ENCODE results near the gene PPP1R11.
"Not testable (repeated sequence)": the region's sequence is repeated elsewhere in the genome, so short reads cannot be mapped to it uniquely, and the experiment has no call there.

The PPP1R11 gene

DNA sequence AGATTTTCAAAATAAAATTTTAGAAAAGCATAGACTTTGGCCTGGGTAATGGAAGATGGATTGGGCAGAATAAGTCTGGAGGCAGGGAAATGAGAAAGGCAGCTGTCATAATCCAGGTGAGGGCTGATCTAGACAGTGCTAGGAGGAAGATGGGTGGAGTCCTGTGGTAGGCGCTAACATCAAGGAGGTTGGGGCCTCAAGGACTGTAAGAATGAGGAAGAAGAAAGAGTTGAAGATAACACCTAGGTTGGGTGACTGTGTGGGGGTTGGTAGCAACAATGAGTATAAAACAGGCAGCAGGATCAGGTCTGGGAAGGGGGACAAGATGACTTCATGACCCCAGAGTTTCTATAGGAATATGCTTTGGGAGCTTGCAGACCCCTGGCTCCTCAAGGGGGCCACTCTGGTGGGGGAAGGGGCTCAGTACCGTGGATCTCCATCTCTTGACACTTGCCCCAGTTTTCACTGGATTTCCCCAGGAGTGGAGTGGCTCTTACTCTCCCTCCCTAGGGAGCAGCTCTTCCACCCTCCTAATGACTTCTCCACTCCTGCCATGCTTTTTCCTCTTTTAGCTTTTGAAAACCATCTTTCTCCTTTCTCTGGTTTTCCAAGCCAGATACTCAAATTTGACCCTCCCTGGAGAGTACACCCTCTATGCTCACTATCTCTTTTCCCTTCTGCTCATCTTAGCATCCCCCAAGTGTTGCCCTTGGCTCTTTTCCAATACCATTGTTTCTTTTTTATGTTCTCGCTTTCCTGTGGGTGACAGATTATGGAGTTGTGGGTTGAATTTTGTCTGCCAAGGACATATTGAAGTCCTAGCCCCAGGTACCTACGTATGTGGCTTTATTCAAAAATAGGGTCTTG lies 31.1 kb downstream of the PPP1R11 start:
- no peak for DNase-seq (ENCODE audit: low read depth, low spot score)

DNA sequence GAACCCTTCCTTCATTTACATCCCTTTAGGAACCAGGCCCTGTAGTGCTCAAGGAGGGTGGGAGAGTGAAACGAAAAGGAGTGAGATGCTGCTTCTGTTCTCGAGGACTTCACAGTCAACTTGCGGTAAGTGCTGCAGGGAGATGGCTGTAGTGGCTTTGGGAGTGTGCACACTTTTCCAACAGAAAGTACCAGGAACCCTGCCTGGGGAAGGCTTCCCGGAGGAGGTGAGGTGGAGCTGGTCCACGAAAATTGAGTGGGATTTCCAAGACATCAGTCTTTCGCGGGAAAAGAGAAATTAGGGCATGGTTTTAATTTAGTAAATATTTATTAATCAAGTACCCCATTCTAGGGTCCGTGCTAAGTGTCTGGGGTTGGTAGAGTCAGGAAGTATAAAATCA lies 33.2 kb downstream of the PPP1R11 start:
- no peak for DNase-seq (ENCODE audit: low read depth, low spot score)

DNA sequence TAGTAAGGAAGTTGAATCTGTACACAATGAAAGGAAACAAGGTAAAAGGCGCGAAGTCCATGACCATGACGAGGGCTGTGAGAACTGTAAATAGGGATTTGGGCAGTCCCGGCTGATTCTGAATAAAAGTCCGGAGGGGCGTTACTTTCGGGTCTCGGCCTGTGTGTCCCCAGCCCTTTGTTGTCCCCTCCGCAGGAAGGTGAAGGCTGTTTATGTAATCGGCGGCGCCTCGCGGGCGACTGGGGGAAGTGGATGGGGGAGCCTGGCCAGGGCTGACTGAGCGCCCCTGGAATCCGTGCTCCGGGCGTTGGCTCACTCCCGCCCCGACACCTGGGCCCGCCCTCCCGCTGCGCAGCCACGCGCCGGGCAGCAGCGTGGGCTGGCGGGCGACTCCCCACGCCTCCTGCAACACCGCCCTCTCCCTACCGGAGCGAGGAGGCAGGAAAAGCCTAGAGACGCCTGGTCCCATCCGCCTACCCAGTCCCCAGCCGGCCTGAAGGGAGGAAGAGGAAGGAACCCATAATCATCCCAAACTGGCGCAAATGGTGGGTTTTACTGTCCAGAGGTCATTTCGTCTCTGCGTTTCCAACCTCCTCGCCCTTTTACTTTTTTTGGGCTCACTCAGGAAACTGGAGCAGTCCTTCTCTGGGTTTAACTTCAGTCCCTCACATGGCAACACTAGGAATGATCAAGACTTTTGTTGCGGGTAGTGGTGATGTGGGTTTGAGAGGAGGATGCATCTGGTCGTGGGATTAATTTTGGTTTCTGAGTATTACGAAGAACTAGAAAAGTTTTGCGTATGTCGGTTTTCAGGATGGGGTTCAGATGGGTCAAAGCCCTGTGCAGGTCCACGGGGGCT lies 33.8 kb downstream of the PPP1R11 start:
- DNase-seq (ENCODE audit: low read depth, low spot score), result no peak

DNA sequence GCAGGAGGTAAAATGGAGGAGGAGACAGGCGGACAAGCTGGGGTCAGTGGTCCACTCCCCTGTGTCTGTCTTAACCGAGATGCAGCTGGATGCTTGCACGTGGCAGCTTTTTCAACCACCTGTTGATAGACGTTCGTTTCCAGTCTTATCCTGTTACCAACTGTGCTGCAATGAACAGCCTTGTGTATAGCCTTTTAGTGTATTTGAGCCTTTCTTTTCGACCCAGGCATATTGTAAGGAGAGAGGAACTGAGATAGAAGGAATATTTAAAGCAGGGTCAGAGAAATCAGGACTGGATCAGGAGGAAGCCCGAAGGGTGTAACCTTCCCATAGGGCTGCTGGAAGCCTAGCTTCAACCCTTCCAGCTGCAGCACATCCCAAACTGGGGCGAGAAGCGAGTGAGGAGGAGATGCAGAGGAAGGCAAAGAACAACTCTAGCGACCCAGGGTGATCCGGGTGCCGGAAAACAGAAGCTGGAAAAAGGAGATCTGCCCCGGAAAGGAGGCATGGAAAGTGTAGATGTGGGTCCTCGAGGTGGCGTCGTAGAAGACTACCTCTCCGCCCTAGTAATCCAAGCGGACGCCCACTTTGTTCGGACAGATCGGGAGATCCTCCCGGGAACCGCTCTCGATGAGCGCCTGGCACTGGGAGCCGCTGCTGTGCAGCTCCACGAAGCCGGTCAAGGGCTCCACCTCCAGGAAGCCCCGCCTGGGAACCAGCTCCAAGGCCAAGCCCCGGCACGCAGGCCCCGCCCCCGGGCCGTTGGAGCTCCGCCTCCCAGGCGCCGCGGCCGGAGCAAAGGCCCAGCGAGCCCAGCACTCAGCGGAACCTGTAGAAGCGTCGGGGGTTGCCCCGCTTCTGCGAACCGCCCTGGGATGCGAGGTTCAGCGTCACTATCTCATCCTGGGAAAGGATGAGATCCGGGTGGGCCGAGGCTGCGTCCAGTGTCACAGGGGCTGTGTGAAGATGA lies 34.7 kb downstream of the PPP1R11 start:
- no peak for DNase-seq (ENCODE audit: low read depth, low spot score)

DNA sequence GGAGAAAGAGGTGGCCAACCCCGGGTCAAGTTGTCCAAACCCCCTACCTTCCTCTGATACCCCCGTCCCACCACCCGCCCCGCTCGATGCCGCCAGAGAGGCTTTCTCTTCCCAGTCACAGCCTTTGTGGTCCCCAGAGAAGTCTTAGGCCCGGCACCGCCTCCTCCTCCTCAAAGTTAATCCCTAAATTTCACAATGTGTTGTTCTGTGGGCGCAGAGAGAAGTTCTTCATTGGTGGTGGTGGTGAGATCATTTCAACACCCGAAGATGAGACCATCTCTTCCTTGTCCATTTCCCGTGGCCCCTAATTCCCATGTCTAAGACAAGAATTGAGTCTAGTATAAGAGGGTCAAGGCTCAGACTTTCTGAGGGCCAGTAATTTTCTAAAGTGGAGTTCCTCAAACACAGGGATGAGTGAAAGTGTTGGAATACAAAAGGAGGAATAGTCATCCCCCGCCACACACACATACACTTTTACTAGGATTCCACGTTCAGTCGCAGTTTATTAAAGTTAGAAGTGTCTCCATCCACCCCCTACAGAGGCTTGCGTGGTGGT lies 35.5 kb downstream of the PPP1R11 start:
- no peak for DNase-seq (ENCODE audit: low read depth, low spot score)

DNA sequence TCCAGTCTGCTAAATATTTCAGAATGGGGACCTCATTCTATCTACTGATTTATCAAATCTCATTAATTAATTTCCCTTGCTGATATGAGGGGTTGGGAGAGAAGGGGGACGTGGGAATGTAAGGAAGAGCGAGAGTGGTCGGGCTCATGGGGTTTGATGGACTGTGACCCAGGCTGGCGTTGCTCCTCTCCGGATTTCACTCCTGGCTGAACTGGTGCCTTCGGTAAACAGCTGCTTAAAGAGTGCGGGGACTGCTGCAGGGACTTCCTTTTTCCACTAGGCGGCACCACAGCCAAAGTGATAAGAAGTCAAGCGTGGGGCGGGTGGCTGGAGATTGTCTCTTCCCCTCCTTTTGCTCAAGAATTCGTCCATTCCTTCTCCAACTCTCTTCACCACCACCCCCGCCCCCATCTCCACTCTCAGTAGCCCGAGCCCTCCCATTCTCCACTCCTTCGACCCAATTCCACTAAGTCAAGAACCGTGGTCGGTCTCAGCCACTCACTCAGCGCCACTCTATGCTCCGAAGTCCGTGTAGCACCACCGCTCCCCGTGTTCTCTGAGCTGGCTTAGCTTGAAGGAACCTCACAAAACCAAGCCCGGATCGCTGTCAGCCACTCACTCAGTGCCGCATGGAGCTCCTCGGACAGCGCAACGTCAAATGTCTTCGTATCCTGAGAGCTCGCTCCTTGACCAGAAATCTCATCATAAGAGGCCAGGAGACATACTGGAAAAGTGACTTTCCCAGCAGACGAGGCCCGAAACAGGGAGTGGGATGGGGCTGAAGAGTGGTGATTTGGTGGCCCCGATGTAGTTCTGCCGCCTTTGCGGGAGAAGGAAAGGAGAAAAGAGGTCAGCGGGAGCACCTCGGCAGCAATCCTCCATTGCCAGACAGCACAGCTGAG lies 36.2 kb downstream of the PPP1R11 start:
- no peak for DNase-seq (ENCODE audit: low read depth, low spot score)

DNA sequence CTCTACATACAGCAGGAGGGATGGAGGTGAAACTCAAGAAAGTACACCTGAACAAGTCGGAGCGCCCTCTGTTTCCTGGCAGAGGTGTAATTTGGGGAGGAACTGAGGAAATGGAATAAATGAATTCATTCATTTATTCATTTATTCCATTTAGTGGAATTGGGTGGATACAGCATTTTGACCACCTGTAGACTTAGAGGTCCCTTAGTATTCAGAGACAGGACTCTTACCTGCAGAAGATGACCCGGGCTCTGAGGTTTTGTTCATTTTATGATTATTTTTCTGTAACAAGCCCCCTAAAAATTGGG lies 36.8 kb downstream of the PPP1R11 start:
- no peak for DNase-seq (ENCODE audit: low read depth, low spot score)

DNA sequence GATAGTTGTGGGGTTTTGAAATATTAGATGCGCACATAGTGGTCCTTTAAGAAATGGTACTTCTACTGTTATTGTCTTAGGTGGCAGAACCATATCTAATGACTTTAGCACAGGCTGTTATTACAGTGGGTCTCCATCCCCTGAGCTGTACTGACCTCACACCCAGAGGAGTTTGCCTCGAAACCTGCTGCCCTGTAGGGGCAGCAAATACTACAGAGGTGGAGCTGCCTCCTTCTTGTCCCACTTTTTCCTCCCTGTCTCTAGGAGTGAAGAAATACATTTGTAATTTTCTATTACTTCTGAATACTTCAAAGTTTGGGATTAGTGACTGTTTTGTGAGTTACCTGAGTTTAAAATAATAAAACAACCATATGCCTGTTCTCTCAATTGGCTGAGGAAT lies 37.7 kb downstream of the PPP1R11 start:
- DNase-seq (ENCODE audit: low read depth, low spot score), result no peak

DNA sequence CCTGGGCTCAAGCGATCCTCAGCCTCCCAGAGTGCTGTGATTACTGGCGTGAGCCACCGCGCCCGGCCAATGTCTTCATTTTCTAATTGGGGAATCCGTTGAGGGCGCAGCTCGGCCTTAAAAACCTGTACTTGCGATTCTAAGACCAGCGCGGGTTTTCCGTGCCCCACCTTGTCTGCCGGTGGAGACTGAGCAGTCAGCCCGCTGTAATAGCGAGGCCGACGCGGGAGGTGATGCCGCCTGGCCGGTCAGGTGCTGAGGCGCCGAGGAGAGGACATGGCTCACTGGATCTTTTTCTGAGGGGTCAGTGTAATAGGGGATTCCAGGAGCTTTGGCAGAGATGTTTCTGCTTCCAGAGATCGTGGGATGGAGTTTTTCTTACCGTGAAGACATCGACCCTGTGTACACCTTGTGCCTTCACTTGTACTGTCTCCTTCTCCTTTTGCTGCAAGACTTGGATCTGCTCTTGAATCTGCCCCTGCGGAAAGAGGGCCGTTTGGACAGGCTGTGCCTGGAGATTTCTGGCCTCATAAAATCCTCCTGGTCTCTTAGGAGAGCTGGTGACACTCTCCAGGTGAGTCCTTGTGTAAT lies 44.4 kb downstream of the PPP1R11 start:
- no peak for DNase-seq (ENCODE audit: low read depth, low spot score)

DNA sequence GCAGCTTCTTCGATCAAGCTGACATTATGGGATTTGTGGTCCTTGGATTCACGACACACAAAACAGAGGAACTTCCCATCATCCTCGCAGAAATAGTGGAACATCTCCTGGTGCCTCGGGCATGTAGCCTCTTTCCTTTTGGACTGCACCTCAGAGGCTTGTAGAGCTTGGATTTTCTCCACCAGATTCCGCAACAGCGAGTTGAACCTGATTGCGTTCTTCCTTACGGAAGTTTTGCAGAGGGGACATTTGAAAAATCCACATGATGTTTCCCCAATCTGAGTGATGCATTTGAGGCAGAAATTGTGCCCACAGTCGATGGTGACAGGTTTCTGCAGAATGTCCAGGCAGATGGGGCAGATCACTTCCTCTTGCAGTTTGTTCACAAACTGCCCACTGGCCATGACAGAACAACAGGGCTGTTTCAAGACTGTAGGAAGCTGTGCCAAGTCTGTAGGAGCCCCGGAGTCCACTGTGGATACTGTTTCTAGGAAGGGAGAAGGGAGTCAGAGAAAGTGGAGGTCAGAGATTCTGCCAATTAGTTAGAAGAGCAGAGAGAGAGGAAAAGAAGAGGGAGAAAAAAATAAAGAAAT lies 45.5 kb downstream of the PPP1R11 start:
- DNase-seq (ENCODE audit: low read depth, low spot score), result no peak

DNA sequence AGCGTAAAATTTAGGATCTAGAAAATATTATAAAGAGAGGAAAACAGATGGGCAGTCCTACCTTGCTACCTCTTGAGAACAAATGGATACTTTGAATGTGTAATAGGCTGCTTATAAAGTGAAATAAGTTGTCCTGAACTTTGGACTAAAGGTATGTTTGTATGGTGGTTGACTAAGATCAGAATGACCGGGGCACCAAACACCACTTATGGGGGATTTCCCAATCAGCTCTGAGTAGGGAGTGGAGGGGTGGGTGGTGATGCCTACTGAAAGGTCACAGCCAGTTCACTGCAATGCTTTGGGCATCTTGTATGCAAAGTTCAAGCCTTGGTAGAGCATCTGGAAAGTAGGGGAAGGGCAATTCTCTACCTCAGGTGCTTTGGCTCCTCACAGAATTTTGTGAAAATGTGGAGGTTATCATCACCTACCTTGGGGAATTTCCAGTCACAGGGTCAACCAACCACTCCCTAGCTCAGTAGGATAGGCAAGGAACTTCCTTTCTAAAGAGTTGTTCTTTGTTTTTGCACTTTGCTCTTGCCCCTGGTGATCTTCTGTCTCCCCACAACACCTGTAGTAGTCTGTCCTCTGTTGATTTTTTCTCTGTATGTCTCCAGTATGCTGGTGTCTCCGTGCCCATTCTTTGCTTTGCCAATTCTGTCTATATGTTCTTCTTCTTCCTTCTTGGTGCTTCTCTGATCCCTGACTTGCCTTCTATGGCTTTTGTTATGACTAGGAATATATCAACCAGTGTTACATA lies 46.2 kb downstream of the PPP1R11 start, which contains the start of gene TRIM31:
Gene TRIM31, minus strand, starts transcription at position 88 of the 757 bp plus-strand sequence. CDS start 285 bp downstream, outside the sequence.
- no peak for DNase-seq (ENCODE audit: low read depth, low spot score)

DNA sequence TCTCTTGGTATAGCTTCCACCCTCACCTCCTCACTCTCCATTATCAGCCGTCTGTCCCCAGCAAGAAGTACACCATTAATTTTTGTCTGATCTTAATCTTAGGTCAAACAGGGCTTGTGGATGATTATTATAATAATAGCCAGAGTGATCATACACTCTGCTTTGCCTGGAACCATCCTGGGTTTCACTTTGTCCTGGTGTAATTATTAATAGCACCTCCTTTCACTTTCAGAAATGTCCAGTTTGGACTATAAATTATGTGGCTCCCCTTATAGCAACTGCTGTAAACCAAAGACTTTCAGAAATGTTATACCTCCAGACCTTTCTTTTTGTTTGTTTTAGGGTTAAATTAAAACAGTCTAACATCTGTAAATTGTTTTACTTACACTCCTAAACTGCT lies 46.8 kb downstream of the PPP1R11 start:
- DNase-seq (ENCODE audit: low read depth, low spot score), result no peak

DNA sequence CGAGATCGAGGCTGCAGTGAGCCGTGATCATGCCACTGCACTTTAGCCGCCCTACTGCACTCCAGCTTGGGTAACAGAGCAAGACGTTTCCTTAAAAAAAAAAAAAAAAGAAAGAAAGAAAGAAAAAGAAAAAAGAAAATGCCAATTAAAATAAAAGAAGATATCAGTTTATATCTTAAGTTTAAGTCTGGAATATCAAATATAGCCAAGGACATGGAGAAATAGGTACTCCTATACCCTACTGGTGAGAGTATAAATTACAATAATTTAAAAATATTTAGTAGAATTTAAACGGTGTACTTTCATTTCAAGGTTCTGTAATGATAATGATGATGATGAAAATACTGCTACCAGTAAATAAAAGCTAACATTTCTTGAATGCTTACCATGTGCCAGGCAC lies 49.7 kb downstream of the PPP1R11 start:
- no peak for DNase-seq (ENCODE audit: low read depth, low spot score)

DNA sequence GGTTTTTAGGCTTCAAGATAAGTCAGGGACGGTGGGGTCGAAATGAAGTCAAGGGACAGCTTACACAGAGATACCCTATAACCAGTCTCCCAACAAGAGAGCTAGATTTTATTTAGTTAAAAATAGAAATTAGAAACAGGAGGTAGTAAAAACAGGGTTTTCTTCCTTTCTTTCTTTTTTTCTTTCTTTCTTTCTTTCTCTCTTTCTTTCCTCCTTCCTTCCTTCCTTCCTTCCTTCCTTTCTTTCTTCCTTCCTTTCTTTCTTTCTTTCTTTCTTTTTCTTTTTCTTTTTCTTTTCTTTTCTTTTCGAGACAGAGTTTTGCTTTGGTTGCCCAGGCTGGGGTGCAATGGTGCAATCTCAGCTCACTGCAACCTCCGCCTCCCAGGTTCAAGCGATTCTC lies 51.7 kb downstream of the PPP1R11 start:
- not testable (repeated sequence) for DNase-seq (ENCODE audit: low read depth, low spot score)

Data from iPS DF 19.7 (cell line).